LNCaP clone FGC (cell line): ENCODE results near the gene SKP2.

Source experiments
- DNase-seq: peaks from one replicate; pipeline ENCODE4 v3.0.0-alpha.2; 2011; ENCODE audit warnings: low read depth
- H3K4me3 ChIP-seq: 2 replicates; pipeline ENCODE4 v1.5.1; 2011; ENCODE audit warnings: mild to moderate bottlenecking, low read depth, low read length, control low read depth
- CTCF ChIP-seq: IDR thresholded peaks from 2 replicates; pipeline ENCODE4 v1.5.1; 2012; ENCODE audit warnings: mild to moderate bottlenecking; ENCODE audit not compliant: control insufficient read depth, insufficient read depth; ENCODE audit errors: extremely low read depth

SKP2 gene

GRCh38 chr5:36208786-36209185 is 56.9 kb downstream of the SKP2 start:
- no peak for DNase-seq
- TF ChIP-seq CTCF = no peak
- H3K4me3 ChIP-seq = no peak overlapping the region

DNA sequence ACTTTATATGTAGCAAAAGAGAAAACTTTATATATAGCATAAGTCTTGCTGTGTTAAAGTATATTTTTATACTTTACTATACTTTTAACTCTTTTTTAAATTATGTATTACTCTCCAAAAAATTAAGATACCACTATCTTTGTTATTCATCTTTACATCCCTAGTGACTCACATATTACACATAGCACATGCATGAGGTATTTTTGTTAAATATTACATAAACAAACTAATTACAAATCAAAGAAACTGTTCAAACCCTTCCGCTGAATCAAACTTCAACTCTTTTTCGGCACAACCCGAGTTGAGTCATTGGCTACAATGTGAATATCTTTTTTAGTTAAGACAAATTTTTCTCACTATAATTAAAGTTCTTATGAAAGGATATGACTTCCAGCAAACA is 57.8 kb downstream of the SKP2 start:
- DNase-seq = no peak
- no peak overlapping the region for H3K4me3 ChIP-seq
- no peak for TF ChIP-seq CTCF

- H3K4me3 ChIP-seq = no peak overlapping the region
- TF ChIP-seq CTCF = 0 out of 2 replicates have a peak, but pooled peaks have one; percentile 16
- DNase-seq = no peak
Observed at GRCh38 chr5:36214436-36214835, 62.5 kb downstream of the SKP2 start.

- DNase-seq = no peak
- TF ChIP-seq CTCF = no peak
- no peak overlapping the region for H3K4me3 ChIP-seq
Observed at GRCh38 chr5:36215910-36216309, 64.0 kb downstream of the SKP2 start.

- no peak for TF ChIP-seq CTCF
- H3K4me3 ChIP-seq = no peak overlapping the region
- DNase-seq = no peak
Observed at GRCh38 chr5:36217567-36217966, 65.7 kb downstream of the SKP2 start.

DNA sequence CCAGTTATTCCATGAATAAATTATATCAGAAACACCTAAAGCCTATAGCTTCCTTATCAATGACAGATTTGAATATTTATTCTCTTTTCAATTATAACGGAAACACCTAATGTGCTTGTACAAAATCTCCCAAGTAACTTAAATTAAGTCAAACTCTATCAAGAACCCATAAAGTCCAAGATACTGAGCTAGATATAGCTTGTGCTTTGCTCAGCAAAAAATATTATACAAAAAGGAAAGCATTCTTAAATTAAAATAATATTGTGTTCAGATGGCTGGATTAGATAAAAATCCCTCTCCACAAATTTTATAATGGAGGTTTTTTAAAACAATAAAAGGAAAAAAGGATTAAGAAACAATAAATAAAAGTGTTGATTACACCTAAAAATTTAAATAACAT is 66.1 kb downstream of the SKP2 start:
- H3K4me3 ChIP-seq = no peak overlapping the region
- no peak for TF ChIP-seq CTCF
- no peak for DNase-seq

DNA sequence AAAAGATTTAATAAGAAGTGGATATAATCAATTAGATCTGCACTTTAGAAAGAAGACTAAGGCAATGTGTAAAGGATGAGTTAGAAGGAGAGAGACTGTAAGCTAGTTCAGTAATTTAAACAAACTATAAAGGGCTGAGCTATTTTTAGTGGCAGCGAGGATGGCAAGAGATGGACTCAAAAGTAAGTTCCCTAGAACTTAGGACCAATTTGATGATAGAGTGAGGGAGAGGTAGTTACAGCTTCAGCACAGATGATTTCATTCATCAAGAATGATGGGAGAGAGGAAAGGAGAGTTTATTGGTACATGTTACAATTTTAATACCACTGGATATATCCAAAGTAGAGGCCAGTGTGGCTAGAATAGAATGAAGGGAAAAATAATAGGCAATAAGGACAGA is 70.7 kb downstream of the SKP2 start:
- no peak for TF ChIP-seq CTCF
- DNase-seq = no peak
- no peak overlapping the region for H3K4me3 ChIP-seq
